H1 (cell line): ENCODE data around the gene ZNF155. TPM values are rescaled to one million over a fixed set of nuclear protein-coding genes. Genes with fewer than 3 reads are reported as not detected.

Source experiments
- CTCF ChIA-PET: fragments of 300-600 bp; sonication (Branson Sonifier 250); formaldehyde crosslinking; loops from one replicate; lab custom pipeline; 2021; ENCODE audit not compliant: partially characterized antibody; lab: Charles Lee
- POLR2A ChIA-PET: fragments of 300-600 bp; sonication (Branson Sonifier 250); formaldehyde crosslinking; loops from one replicate; lab custom pipeline; 2021; ENCODE audit warnings: inconsistent platforms; ENCODE audit not compliant: partially characterized antibody; lab: Charles Lee
- DNase-seq, 2 experiments: peaks; one replicate each; pipeline versions ENCODE4 v3.0.0 to v3.0.0-alpha.2; 2010 to 2022; ENCODE audit warnings: low spot score in 2 of 2, low read depth in 1 of 2, mixed read lengths in 1 of 2
- FAIRE-seq: peaks from 2 replicates; lab custom pipeline; 2011; peaks lifted over from hg19 to GRCh38; lab: Jason Lieb, UNC
- H2AFZ ChIP-seq: 2 replicates; pipeline ENCODE4 v1.8.1; 2012; ENCODE audit warnings: low read length, inconsistent platforms
- H2AK5ac ChIP-seq: 2 replicates; pipeline ENCODE4 v1.6.1; 2013; ENCODE audit warnings: low read depth, low read length
- H2BK120ac ChIP-seq: replicated peaks from 2 replicates; pipeline ENCODE3; 2013; ENCODE audit warnings: low read depth, low read length, inconsistent platforms
- H2BK12ac ChIP-seq: 2 replicates; pipeline ENCODE4 v1.6.1; 2013; ENCODE audit warnings: low read depth, low read length
- H2BK15ac ChIP-seq: 2 replicates; pipeline ENCODE4 v1.6.1; 2013; ENCODE audit warnings: low read length
- H2BK20ac ChIP-seq: 2 replicates; pipeline ENCODE4 v1.6.1; 2013; ENCODE audit warnings: low read length
- H2BK5ac ChIP-seq: 2 replicates; pipeline ENCODE4 v1.6.1; 2013; ENCODE audit warnings: low read depth, low read length
- H3K14ac ChIP-seq: 2 replicates; pipeline ENCODE4 v1.6.1; 2013; ENCODE audit warnings: inconsistent platforms; ENCODE audit not compliant: insufficient read length
- H3K18ac ChIP-seq: 2 replicates; pipeline ENCODE4 v1.6.1; 2013; ENCODE audit warnings: low read length; ENCODE audit errors: extremely low read depth
- H3K23ac ChIP-seq: 2 replicates; pipeline ENCODE4 v1.6.1; 2013; ENCODE audit warnings: inconsistent platforms; ENCODE audit not compliant: insufficient read length
- H3K23me2 ChIP-seq: 2 replicates; pipeline ENCODE4 v1.6.1; 2013; ENCODE audit warnings: low read depth, low read length
- H3K27ac ChIP-seq: 2 replicates; pipeline ENCODE4 v1.6.1; 2011; ENCODE audit warnings: low read depth, low read length, inconsistent platforms
- H3K27me3 ChIP-seq, 4 experiments: replicated peaks in 1 of 4; 1 replicate in 1 of 4; 2 replicates in 3 of 4; pipeline versions ENCODE4 v1.6.1 to v1.8.1; 2011 to 2013; ENCODE audit warnings: low read length in 3 of 4, mild to moderate bottlenecking in 3 of 4, inconsistent platforms in 2 of 4, mixed read lengths in 2 of 4, moderate library complexity in 1 of 4; ENCODE audit not compliant: control insufficient read depth in 3 of 4, insufficient read depth in 3 of 4; ENCODE audit errors: extremely low read depth in 1 of 4
- H3K36me3 ChIP-seq, 4 experiments: 2 replicates each; pipeline versions ENCODE4 v1.6.1 to v1.8.1; 2011 to 2013; ENCODE audit warnings: mild to moderate bottlenecking in 4 of 4, low read length in 3 of 4, moderate library complexity in 2 of 4, control low read depth in 1 of 4, inconsistent platforms in 1 of 4; ENCODE audit not compliant: insufficient read depth in 4 of 4, control insufficient read depth in 2 of 4
- H3K4ac ChIP-seq: replicated peaks from 2 replicates; pipeline ENCODE3; 2013; ENCODE audit warnings: low read length, low read depth, mixed read lengths, inconsistent platforms; ENCODE audit not compliant: insufficient read length
- H3K4me1 ChIP-seq, 4 experiments: replicated peaks in 1 of 4; 1 replicate in 1 of 4; 2 replicates in 3 of 4; pipeline versions ENCODE4 v1.6.1 to v1.8.1; 2011 to 2013; ENCODE audit warnings: low read length in 3 of 4, inconsistent platforms in 2 of 4, mixed read lengths in 1 of 4; ENCODE audit not compliant: insufficient read depth in 4 of 4, control insufficient read depth in 3 of 4
- H3K4me2 ChIP-seq, 2 experiments: 2 replicates each; pipeline versions ENCODE4 v1.6.1 to v1.8.1; 2011 to 2013; ENCODE audit warnings: low read depth in 2 of 2, low read length in 2 of 2, control low read depth in 1 of 2, inconsistent platforms in 1 of 2, mild to moderate bottlenecking in 1 of 2; ENCODE audit not compliant: insufficient read depth in 1 of 2
- H3K4me3 ChIP-seq, 4 experiments: fragments of 200-600, 300-600 bp in 1 of 4; sonication (generic), shearing (Covaris generic), sonication (Bioruptor Twin) in 1 of 4; 2 replicates each; pipeline versions ENCODE4 v1.5.1 to v1.8.1; 2011 to 2016; ENCODE audit warnings: low read length in 4 of 4, low read depth in 3 of 4, control low read depth in 2 of 4, inconsistent platforms in 2 of 4, mild to moderate bottlenecking in 2 of 4, mixed read lengths in 1 of 4, moderate library complexity in 1 of 4; ENCODE audit not compliant: insufficient read depth in 2 of 4; ENCODE audit errors: extremely low read depth in 1 of 4
- H3K56ac ChIP-seq: replicated peaks from 2 replicates; pipeline ENCODE3; 2013; ENCODE audit warnings: low read depth, mild to moderate bottlenecking, mixed read lengths, low read length, inconsistent platforms; ENCODE audit not compliant: insufficient read length
- H3K79me1 ChIP-seq: 2 replicates; pipeline ENCODE4 v1.6.1; 2013; ENCODE audit warnings: low read depth, low read length, control low read depth
- H3K79me2 ChIP-seq, 2 experiments: 2 replicates each; pipeline versions ENCODE4 v1.6.1 to v1.8.1; 2012 to 2013; ENCODE audit warnings: low read length in 2 of 2, mild to moderate bottlenecking in 2 of 2, inconsistent platforms in 1 of 2; ENCODE audit not compliant: insufficient read depth in 2 of 2, control insufficient read depth in 1 of 2
- H3K9ac ChIP-seq, 4 experiments: replicated peaks in 1 of 4; 1 replicate in 1 of 4; 2 replicates in 3 of 4; pipeline versions ENCODE4 v1.6.1 to v1.8.1; 2011 to 2013; ENCODE audit warnings: low read depth in 3 of 4, low read length in 3 of 4, control low read depth in 2 of 4, mild to moderate bottlenecking in 2 of 4, moderate library complexity in 2 of 4, inconsistent platforms in 1 of 4; ENCODE audit errors: extremely low read depth in 1 of 4
- H3K9me3 ChIP-seq, 2 experiments: 2 replicates each; pipeline versions ENCODE4 v1.6.1 to v1.8.1; 2012 to 2013; ENCODE audit warnings: mild to moderate bottlenecking in 2 of 2, moderate library complexity in 2 of 2, control low read depth in 1 of 2, inconsistent platforms in 1 of 2, low read depth in 1 of 2, low read length in 1 of 2, mixed read lengths in 1 of 2; ENCODE audit not compliant: insufficient read depth in 2 of 2
- H4K20me1 ChIP-seq, 2 experiments: replicated peaks in 1 of 2; 2 replicates each; pipeline versions ENCODE3 to v1.8.1; 2011 to 2013; ENCODE audit warnings: inconsistent platforms in 2 of 2, low read length in 2 of 2, mild to moderate bottlenecking in 1 of 2; ENCODE audit not compliant: insufficient read depth in 2 of 2, control insufficient read depth in 1 of 2
- H4K5ac ChIP-seq: 2 replicates; pipeline ENCODE4 v1.6.1; 2013; ENCODE audit warnings: low read length, low read depth, mixed read lengths, inconsistent platforms; ENCODE audit not compliant: insufficient read length
- H4K8ac ChIP-seq: 2 replicates; pipeline ENCODE4 v1.8.0; 2013; ENCODE audit warnings: mild to moderate bottlenecking, moderate library complexity, low read length, inconsistent platforms; ENCODE audit not compliant: insufficient read depth; ENCODE audit errors: extremely low read depth
- H4K91ac ChIP-seq: replicated peaks from 2 replicates; pipeline ENCODE3; 2013; ENCODE audit warnings: low read length, mixed read lengths, inconsistent platforms; ENCODE audit not compliant: insufficient read length
- BCL11A ChIP-seq, 2 experiments: IDR thresholded peaks; one replicate each; pipeline ENCODE4 v1.6.1; 2011; ENCODE audit warnings: low read depth in 2 of 2, low read length in 2 of 2, mild to moderate bottlenecking in 2 of 2
- GTF2F1 ChIP-seq: IDR thresholded peaks from 2 replicates; pipeline ENCODE4 v1.6.1; 2012; ENCODE audit warnings: low read depth, low read length, improper control_type of control experiment, borderline replicate concordance
- JUND ChIP-seq: IDR thresholded peaks from 2 replicates; pipeline ENCODE4 v1.6.1; 2011; ENCODE audit warnings: mild to moderate bottlenecking, improper control_type of control experiment, low read length
- SIN3A ChIP-seq, 2 experiments: IDR thresholded peaks in 1 of 2; conservative IDR thresholded peaks in 1 of 2; 2 replicates each; pipeline ENCODE4 v1.6.1; 2011 to 2012; ENCODE audit warnings: low read length in 2 of 2, improper control_type of control experiment in 1 of 2, low read depth in 1 of 2, mild to moderate bottlenecking in 1 of 2
- TAF7 ChIP-seq: optimal IDR thresholded peaks from 2 replicates; pipeline ENCODE3; 2011; ENCODE audit warnings: low read depth, mild to moderate bottlenecking, inconsistent platforms, low read length, moderate library complexity, borderline replicate concordance
- WGBS, 2 experiments: shearing (Covaris generic) in 1 of 2; methylation state at CpG; one replicate each; pipeline versions ENCODE4 v1.1.6 to v1.1.7; 2013 to 2015; ENCODE audit warnings: low lambda C conversion rate in 2 of 2, mixed read lengths in 2 of 2, inconsistent platforms in 1 of 2, low coverage in 1 of 2, missing lambda C conversion rate in 1 of 2; ENCODE audit not compliant: insufficient replicate concordance in 2 of 2, insufficient coverage in 1 of 2, insufficient read length in 1 of 2; ENCODE audit errors: extremely low coverage in 1 of 2, missing lambda C conversion rate in 1 of 2; 5-methylcytosine and 5-hydroxymethylcytosine counted together
- polyA plus RNA-seq, 7 experiments: library from polyadenylated mRNA; depleted of rRNA in 3 of 7; stranded (reverse) in 5 of 7; unstranded in 2 of 7; fragments of >200 nt in 5 of 7; fragments of 200-250 nt in 2 of 7; gene quantifications; 1 replicate in 5 of 7; 2 replicates in 1 of 7; 4 replicates in 1 of 7; pipeline versions ENCODE4 v1.2.1 to v1.2.3, GENCODE V29; 2011 to 2013; ENCODE audit warnings: missing spikeins in 2 of 7, mixed read lengths in 2 of 7
- total RNA-seq: library from RNA; stranded (reverse); fragmentation: NEBNext Ultra II Directional; extraction: Animal tissue kit (Norgen Biotek cat#: 25700); gene quantifications from 2 replicates; pipeline ENCODE4 v1.2.1, GENCODE V29; 2021

Gene ZNF155
- total and polyA plus RNA-seq, 2 of the 8 experiments (the other 6 are each of a cell fraction or from before 2014, with no cell fraction given): 3.1 to 9.0 TPM

- Histone ChIP-seq H3K27ac (no peak overlapping the region), H3K4me2 (no peak overlapping the region), H3K79me2 (no peaks in the 10 kb centered on the region), H3K4me1 (no peaks in the 10 kb centered on the region), H2BK12ac (no peak overlapping the region), H3K9ac (no peak overlapping the region), H4K91ac (no peak overlapping the region), H3K4ac (no peak overlapping the region), H3K14ac (no peak overlapping the region), H2BK120ac (no peak overlapping the region), H4K8ac (no peak overlapping the region), H3K23me2 (no peaks in the 10 kb centered on the region), H2BK15ac (no peak overlapping the region), H3K27me3 (no peaks in the 10 kb centered on the region), H3K23ac (no peak overlapping the region), H3K79me1 (no peaks in the 10 kb centered on the region), H3K56ac (no peak overlapping the region), H2AK5ac (no peak overlapping the region), H3K18ac (no peak overlapping the region), H2BK20ac (no peak overlapping the region), H3K4me3 (no peak overlapping the region), H2BK5ac (no peak overlapping the region), H2AFZ (no peak overlapping the region), H3K36me3 (no peaks in the 10 kb centered on the region), H4K5ac (no peak overlapping the region), H3K9me3 (peaks cover 14 to 18% of the 10 kb centered on the region in 2 experiments), H4K20me1 (no peaks in the 10 kb centered on the region)
- WGBS, 2 experiments: 84% methylated on average over 2 of the region's 2 CpGs; no CpG with 5 or more reads in 1 of the 2 experiments
- FAIRE-seq: no peak
- TF ChIP-seq TAF7 (no peak), SIN3A (conservative IDR thresholded peaks at IDR 0.05 in 1 of 2, IDR thresholded peaks at IDR 0.05 in 1 of 2; ENCODE audit: low read depth in 1 of 2, low read length in 2 of 2) (no peak), BCL11A (IDR thresholded peaks at IDR 0.05; ENCODE audit: low read depth in 2 of 2, low read length in 2 of 2) (no peak), GTF2F1 (no peak), JUND (no peak)
- ChIA-PET POLR2A (no interaction called here), CTCF (no interaction called here)
- no peak for DNase-seq
Observed at GRCh38 chr19:44042147-44042546, 58.2 kb downstream of the ZNF155 start.
